ENCODE measurements around the gene SORBS2.

Gene SORBS2

DNA sequence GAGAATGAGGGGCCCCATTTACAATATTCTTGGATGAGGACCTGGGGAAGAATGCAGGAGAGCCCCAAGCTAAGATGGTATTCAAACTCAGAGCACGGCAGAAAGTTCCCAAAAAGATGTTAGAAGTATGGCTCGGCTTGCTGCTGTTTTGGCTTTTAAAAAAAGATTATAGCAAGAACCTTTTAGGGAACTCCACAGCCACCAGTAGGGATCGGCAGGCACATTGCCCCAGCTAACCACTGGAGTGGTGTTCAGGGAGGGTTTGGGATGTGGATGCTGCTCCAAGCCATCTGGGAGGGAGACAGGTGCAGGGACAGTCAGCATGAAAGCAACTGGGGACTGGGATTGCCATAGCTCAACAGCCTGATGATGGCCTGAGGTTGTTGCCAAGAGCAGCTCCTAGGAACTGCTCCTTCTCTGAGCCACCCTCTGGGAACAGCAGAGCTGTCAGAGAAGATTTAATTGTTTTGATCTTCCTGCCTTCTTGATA is 63.0 kb downstream of the SORBS2 start:
- Mint-ChIP-seq H3K27me3 (peaks cover 23% of the 10 kb centered on the region), H3K27ac (no peak overlapping the region), H3K36me3 (no peaks in the 10 kb centered on the region), H3K4me1 (no peaks in the 10 kb centered on the region), H3K4me3 (no peak overlapping the region), H3K9me3 (peaks cover under 1% of the 10 kb centered on the region)
- no peak for ATAC-seq

DNA sequence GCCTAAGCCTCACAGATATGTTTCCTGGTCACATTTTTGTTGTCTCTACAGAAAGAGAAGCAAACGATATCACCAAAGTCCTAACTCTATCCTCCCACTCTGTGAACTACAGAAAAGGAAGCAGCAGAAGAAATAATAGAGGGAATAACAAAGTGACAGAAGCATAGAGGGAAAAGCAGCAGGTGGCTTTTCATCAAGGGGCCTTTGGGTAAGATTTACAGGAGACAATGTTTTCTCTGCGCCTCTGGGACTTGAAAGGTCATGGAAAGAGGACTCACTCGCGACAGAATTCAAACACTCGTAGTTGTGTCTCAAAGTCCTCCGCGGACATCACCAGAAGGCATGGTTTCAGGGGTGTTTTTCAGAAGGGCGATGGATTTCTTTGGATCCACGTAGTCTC is 66.1 kb downstream of the SORBS2 start:
- Mint-ChIP-seq H3K4me3 (no peak overlapping the region), H3K27ac (no peak overlapping the region), H3K36me3 (no peaks in the 10 kb centered on the region), H3K4me1 (peaks cover under 1% of the 10 kb centered on the region), H3K9me3 (no peaks in the 10 kb centered on the region), H3K27me3 (peaks cover 15% of the 10 kb centered on the region)
- ATAC-seq: no peak

GRCh38 chr4:185744946-185745345 is 67.0 kb downstream of the SORBS2 start:
- Mint-ChIP-seq H3K27me3 (peaks cover 7% of the 10 kb centered on the region), H3K4me1 (peaks cover 7% of the 10 kb centered on the region), H3K9me3 (peaks cover 4% of the 10 kb centered on the region), H3K27ac (no peak overlapping the region), H3K4me3 (no peak overlapping the region), H3K36me3 (no peaks in the 10 kb centered on the region)
- ATAC-seq: no peak

- Mint-ChIP-seq H3K27me3 (peaks cover 7% of the 10 kb centered on the region), H3K9me3 (peaks cover 4% of the 10 kb centered on the region), H3K4me3 (no peak overlapping the region), H3K4me1 (peaks cover 7% of the 10 kb centered on the region), H3K36me3 (no peaks in the 10 kb centered on the region), H3K27ac (no peak overlapping the region)
- ATAC-seq: no peak
Measured at GRCh38 chr4:185744488-185744862, 67.5 kb downstream of the SORBS2 start.

DNA sequence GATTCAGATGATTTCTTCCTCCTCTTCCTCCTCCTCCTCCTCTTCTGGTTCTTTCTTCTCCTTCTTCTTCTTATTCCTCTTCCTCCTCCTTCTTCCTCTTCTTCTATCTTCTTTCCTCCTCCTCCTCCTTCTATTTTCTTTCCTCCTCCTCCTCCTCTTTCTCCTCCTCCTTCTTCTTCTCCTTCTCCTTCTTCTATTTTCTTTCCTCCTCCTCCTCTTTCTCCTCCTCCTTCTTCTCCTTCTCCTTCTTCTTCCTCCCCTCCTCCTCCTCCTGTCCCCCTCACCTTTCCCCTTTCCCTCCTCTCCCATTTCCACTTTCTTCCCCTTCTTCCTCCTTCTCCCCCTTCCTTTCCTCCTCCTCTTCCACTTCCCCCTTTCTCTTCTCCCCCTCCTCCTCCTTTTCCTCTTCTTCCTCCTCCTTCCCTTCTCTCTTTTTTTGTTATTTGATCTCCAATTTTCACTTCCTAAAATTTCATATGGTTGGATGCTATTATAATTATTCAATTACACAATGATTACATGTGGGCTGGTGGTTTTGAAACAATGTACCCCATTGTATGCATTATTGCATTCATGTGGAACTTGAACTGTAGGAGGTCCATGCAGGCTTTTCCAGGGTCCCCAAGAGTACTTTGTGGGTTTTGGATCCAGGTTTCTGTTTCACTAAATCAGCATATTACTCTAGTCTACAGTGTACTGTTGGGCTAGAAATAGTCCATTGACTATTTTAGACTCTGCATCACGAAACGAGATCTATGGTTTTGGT is 68.1 kb downstream of the SORBS2 start:
- H3K27ac Mint-ChIP-seq: no peak overlapping the region
- no peaks in the 10 kb centered on the region for H3K36me3 Mint-ChIP-seq
- peaks cover 4% of the 10 kb centered on the region for H3K9me3 Mint-ChIP-seq
- ATAC-seq: no peak
- no peak overlapping the region for H3K4me3 Mint-ChIP-seq
- peaks cover 7% of the 10 kb centered on the region for H3K4me1 Mint-ChIP-seq
- peaks cover 7% of the 10 kb centered on the region for H3K27me3 Mint-ChIP-seq

DNA sequence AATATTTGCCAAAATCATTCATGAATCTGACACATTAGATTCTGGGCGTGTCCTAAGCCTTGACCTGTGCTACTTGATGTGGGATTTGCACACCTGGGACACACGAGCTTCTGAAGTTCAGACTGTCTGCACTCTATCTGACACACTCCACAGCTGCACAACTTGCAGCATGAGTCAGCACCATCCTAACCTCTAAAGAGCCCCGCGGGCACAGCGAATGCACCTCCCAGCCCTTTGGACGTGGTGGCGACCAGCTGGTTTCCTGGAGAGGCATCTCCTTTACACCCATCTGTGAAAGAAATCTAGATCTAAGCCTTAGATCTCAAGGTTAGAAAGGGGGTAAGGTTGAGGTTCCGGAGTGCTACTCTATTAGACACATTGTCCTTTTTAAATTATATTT is 69.2 kb downstream of the SORBS2 start:
- no peak for ATAC-seq
- H3K4me3 Mint-ChIP-seq: no peak overlapping the region
- peaks cover 7% of the 10 kb centered on the region for H3K4me1 Mint-ChIP-seq
- peaks cover 4% of the 10 kb centered on the region for H3K9me3 Mint-ChIP-seq
- H3K27ac Mint-ChIP-seq: no peak overlapping the region
- no peaks in the 10 kb centered on the region for H3K36me3 Mint-ChIP-seq
- peaks cover 7% of the 10 kb centered on the region for H3K27me3 Mint-ChIP-seq

DNA sequence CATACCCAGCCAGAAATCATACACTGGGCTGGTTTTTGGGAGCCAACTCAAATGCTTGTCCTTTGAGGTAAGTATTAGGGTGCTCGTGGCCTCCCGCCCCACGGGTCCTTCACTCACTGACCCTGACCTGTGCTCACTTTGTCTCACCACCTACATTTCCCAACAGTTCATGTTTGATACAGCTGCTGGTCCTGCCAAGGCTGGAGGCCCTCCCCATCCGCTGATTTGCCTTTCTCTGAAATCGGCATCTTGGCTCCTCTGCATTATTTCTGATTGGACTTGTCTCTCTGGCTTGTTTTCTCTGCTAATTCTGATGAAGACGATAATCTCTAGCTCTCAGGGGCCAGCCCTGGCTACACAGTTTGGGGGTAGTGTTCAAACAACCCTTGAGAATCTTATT is 70.2 kb downstream of the SORBS2 start:
- Mint-ChIP-seq H3K27ac (no peak overlapping the region), H3K4me3 (no peak overlapping the region), H3K9me3 (peaks cover 4% of the 10 kb centered on the region), H3K4me1 (peaks cover 7% of the 10 kb centered on the region), H3K36me3 (no peaks in the 10 kb centered on the region), H3K27me3 (peaks cover 7% of the 10 kb centered on the region)
- ATAC-seq: no peak

- ATAC-seq: no peak
- no peaks in the 10 kb centered on the region for H3K36me3 Mint-ChIP-seq
- H3K27me3 Mint-ChIP-seq: peaks cover 13% of the 10 kb centered on the region
- peaks cover 4% of the 10 kb centered on the region for H3K9me3 Mint-ChIP-seq
- H3K27ac Mint-ChIP-seq: no peak overlapping the region
- peaks cover 7% of the 10 kb centered on the region for H3K4me1 Mint-ChIP-seq
- no peak overlapping the region for H3K4me3 Mint-ChIP-seq
Measured at GRCh38 chr4:185740471-185740873, 71.5 kb downstream of the SORBS2 start.

GRCh38 chr4:185738820-185739219 is 73.2 kb downstream of the SORBS2 start:
- Mint-ChIP-seq H3K36me3 (no peaks in the 10 kb centered on the region), H3K9me3 (peaks cover 4% of the 10 kb centered on the region), H3K4me3 (no peak overlapping the region), H3K4me1 (peaks cover 20% of the 10 kb centered on the region), H3K27me3 (peaks cover 14% of the 10 kb centered on the region), H3K27ac (no peak overlapping the region)
- no peak for ATAC-seq

DNA sequence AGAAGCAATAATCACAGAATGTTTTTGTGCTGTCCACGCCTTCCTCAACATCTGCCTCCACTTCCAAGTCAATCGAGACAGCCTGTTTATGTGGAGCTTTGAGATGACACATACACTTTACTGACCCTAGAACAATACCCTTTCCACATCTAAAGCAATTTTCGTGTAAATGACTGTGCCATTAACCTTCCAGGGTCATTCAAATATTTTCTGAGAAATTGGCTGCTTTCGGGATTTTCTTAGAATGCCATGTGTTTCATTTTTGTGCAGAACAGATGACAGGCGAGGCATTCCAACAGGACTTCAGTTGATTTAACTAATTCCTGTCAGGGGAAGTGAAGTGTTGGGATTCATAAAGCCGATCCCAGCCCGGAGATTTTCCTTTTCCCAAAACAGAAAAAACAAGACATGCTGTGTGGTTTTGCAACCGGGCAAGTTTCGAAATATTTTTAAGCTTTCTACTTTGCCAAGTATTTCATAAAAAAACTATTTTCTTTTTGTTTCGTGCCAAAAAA is 73.9 kb downstream of the SORBS2 start:
- Mint-ChIP-seq H3K4me1 (peaks cover 28% of the 10 kb centered on the region), H3K4me3 (no peak overlapping the region)

DNA sequence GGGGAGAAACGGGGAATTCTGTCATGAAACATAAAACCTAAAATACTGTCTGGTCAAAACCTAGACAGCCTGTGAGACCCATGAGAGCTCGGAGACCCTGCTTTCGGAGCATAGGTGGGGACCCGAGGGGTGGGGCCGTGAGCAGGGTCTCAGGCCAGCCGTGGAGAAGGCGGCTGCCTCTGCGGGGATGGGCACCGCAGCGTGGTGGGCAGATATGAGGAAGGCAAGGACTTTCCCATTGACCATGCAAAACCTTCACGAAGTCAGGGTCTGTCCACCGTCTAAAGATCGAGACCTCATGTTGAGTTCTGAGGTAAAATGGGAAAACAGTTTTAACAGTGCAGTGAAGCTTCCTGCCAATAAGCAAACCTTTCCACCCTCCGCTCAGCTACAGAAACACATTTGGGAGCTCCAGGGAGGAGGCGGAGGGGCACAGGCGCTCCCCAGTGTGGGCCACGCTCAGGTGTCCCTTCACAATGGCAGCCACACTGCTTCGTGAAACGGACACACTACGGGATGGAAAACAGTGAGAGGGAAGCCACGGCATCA is 74.4 kb downstream of the SORBS2 start:
- H3K27ac Mint-ChIP-seq: no peak overlapping the region
- H3K9me3 Mint-ChIP-seq: peaks cover 4% of the 10 kb centered on the region
- no peak overlapping the region for H3K4me3 Mint-ChIP-seq
- peaks cover 27% of the 10 kb centered on the region for H3K27me3 Mint-ChIP-seq
- no peak for ATAC-seq
- peaks cover 31% of the 10 kb centered on the region for H3K4me1 Mint-ChIP-seq
- H3K36me3 Mint-ChIP-seq: no peaks in the 10 kb centered on the region

More for the DNA sequence above, 73.9 kb downstream of the SORBS2 start:
- H3K27ac Mint-ChIP-seq: no peak overlapping the region
- H3K9me3 Mint-ChIP-seq: peaks cover 4% of the 10 kb centered on the region
- no peak for ATAC-seq
- peaks cover 21% of the 10 kb centered on the region for H3K27me3 Mint-ChIP-seq
- no peaks in the 10 kb centered on the region for H3K36me3 Mint-ChIP-seq

GRCh38 chr4:185736882-185737281 is 75.1 kb downstream of the SORBS2 start:
- H3K27me3 Mint-ChIP-seq: peaks cover 30% of the 10 kb centered on the region
- peaks cover 31% of the 10 kb centered on the region for H3K4me1 Mint-ChIP-seq
- peaks cover 4% of the 10 kb centered on the region for H3K9me3 Mint-ChIP-seq
- H3K4me3 Mint-ChIP-seq: no peak overlapping the region
- no peak for ATAC-seq
- H3K27ac Mint-ChIP-seq: no peak overlapping the region
- no peaks in the 10 kb centered on the region for H3K36me3 Mint-ChIP-seq

DNA sequence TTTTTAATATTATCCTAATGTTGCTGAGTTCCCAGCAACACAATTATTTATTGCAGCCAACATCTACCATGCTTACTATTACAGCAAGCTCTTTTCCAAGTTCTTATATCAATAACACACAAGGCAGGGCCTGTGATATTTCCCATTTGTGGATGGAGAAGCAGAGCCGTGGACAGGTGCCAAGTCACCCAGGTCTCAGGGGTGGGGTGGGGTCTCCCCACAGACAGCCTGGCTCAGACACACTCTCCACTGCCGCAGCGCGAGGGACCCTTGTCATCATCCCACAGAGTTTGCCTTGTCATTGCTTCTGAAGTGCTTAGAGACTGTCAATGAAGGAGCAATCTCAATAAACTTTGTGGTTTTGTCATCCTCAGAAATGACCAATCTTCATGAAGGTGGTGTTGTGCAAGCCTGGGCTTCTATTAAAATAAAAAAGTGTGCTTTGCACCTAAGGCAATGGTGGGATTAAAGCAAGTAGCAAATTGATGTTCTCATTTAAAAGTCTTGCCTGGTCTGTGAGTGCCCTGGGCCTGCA is 76.1 kb downstream of the SORBS2 start:
- Mint-ChIP-seq H3K36me3 (no peaks in the 10 kb centered on the region), H3K4me1 (peaks cover 35% of the 10 kb centered on the region), H3K27me3 (peaks cover 30% of the 10 kb centered on the region), H3K9me3 (peaks cover 4% of the 10 kb centered on the region), H3K4me3 (no peak overlapping the region), H3K27ac (no peak overlapping the region)
- ATAC-seq: no peak

DNA sequence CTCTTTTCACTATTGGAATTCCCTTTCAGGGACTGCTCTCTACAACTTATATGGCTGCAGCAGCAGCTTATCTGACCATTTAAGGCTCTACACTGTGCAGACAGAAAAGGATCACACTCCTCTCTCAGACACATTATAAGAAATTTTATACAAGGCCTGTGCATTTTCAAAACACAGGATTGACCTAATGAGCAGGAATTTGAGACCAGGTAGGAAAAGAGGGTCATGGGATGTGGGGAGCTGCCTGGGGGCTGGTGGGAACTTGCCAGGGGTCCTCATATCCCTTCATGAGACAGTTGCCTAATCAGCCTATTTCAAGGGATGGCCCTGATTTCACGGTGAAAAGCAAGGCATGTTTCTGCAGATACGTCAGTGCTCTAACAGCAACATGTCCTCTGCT is 77.1 kb downstream of the SORBS2 start:
- H3K27me3 Mint-ChIP-seq: peaks cover 30% of the 10 kb centered on the region
- peaks cover 33% of the 10 kb centered on the region for H3K4me1 Mint-ChIP-seq
- H3K4me3 Mint-ChIP-seq: no peak overlapping the region
- no peak for ATAC-seq
- no peaks in the 10 kb centered on the region for H3K9me3 Mint-ChIP-seq
- H3K27ac Mint-ChIP-seq: no peak overlapping the region
- no peaks in the 10 kb centered on the region for H3K36me3 Mint-ChIP-seq

DNA sequence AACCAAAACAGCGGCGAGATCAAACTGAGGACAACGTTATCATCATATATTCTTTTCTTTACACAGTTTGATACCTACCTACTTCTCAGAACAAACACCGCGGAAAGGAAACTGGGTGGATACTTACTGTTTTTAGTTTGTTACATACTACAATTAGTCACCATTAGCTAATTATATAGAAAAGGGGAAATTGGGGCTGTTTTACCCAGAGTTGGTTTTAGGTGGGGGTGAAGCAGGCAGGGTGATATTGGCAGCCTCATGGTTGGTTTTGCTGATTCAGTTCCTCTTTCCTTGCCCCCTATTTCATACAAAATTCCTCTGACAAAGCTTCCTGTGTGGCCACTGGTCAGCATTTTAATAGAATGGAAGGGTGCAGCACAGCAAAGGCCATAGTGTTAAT is 77.8 kb downstream of the SORBS2 start:
- peak overlapping the region; percentile 67 for H3K4me3 Mint-ChIP-seq
- peaks cover 33% of the 10 kb centered on the region for H3K4me1 Mint-ChIP-seq
- ATAC-seq: peak; percentile 87
- peaks cover 30% of the 10 kb centered on the region for H3K27me3 Mint-ChIP-seq
- peak overlapping the region; percentile 45 for H3K27ac Mint-ChIP-seq
- H3K36me3 Mint-ChIP-seq: no peaks in the 10 kb centered on the region
- no peaks in the 10 kb centered on the region for H3K9me3 Mint-ChIP-seq

Data from stimulated activated memory B cell treated with anti-CD40 and anti-IgM and Interleukin-4, amounts not matched to agents 10 μg/mL and 1 μg/mL and 100 μg/mL, for 72 hours (primary cell).